ENCODE results near the gene CYP4A22.

- TF ChIP-seq CTCF (IDR thresholded peaks at IDR 0.05) (no peak), POLR2A (IDR thresholded peaks at IDR 0.05) (no peak)
Observed at GRCh38 chr1:47190509-47190855, 53.2 kb downstream of the CYP4A22 start.

All from gastroesophageal sphincter (tissue), 3 donors.